HEK293T (cell line): ENCODE measurements around the gene WBP1.

Source experiments
- BHLHE40 ChIP-seq: fragments of 450-650 bp; IDR thresholded peaks from 2 replicates; pipeline ENCODE4 v1.6.1; 2016; ENCODE audit warnings: mild to moderate bottlenecking, moderate library complexity, borderline replicate concordance
- CTBP1 ChIP-seq: fragments of 450-650 bp; IDR thresholded peaks from 2 replicates; pipeline ENCODE4 v1.6.1; 2016; ENCODE audit warnings: borderline replicate concordance
- ELF4 ChIP-seq: fragments of 450-650 bp; IDR thresholded peaks from 2 replicates; pipeline ENCODE4 v1.6.1; 2017; ENCODE audit warnings: antibody characterized with exemption
- FOXK2 ChIP-seq: fragments of 450-650 bp; IDR thresholded peaks from 2 replicates; pipeline ENCODE4 v1.6.1; 2016; ENCODE audit warnings: mild to moderate bottlenecking
- FOXM1 ChIP-seq: fragments of 450-650 bp; IDR thresholded peaks from 2 replicates; pipeline ENCODE4 v1.6.1; 2017; ENCODE audit warnings: mild to moderate bottlenecking, borderline replicate concordance
- L3MBTL2 ChIP-seq: fragments of 450-650 bp; conservative IDR thresholded peaks from 2 replicates; pipeline ENCODE4 v1.6.1; 2016; ENCODE audit warnings: mild to moderate bottlenecking
- SP1 ChIP-seq: fragments of 450-650 bp; IDR thresholded peaks from 2 replicates; pipeline ENCODE4 v1.6.1; 2017
- SUZ12 ChIP-seq: fragments of 450-650 bp; IDR thresholded peaks from 2 replicates; pipeline ENCODE4 v1.6.1; 2016; ENCODE audit warnings: mild to moderate bottlenecking
- TARDBP ChIP-seq: fragments of 450-650 bp; IDR thresholded peaks from 2 replicates; pipeline ENCODE4 v1.6.1; 2016

- no peak for TF ChIP-seq BHLHE40
- no peak for TF ChIP-seq SP1
- no peak for TF ChIP-seq FOXM1
- TF ChIP-seq L3MBTL2, result no peak
- TF ChIP-seq FOXK2, result no peak
- no peak for TF ChIP-seq TARDBP
- TF ChIP-seq SUZ12, result no peak
- no peak for TF ChIP-seq ELF4
- no peak for TF ChIP-seq CTBP1
These were observed 27.7 kb upstream of the WBP1 start for GRCh38 chr2:74430502-74430901.
